GM12865 (cell line): ENCODE measurements around the gene SLC5A4.

Experiments used
- DNase-seq: peaks from one replicate; pipeline ENCODE4 v3.0.0; 2010; ENCODE audit warnings: low read depth
- H3K4me3 ChIP-seq: 2 replicates; pipeline ENCODE4 v1.5.1; 2011; ENCODE audit warnings: mild to moderate bottlenecking, low read depth, low read length, control low read depth
- TF ChIP-seq, protein P1 (sequence below): IDR thresholded peaks from 2 replicates; pipeline ENCODE4 v1.5.1; 2011; ENCODE audit warnings: low read length, control low read depth, low read depth, inconsistent platforms; ENCODE audit not compliant: insufficient read depth; ENCODE audit errors: missing control alignments

The SLC5A4 gene

DNA sequence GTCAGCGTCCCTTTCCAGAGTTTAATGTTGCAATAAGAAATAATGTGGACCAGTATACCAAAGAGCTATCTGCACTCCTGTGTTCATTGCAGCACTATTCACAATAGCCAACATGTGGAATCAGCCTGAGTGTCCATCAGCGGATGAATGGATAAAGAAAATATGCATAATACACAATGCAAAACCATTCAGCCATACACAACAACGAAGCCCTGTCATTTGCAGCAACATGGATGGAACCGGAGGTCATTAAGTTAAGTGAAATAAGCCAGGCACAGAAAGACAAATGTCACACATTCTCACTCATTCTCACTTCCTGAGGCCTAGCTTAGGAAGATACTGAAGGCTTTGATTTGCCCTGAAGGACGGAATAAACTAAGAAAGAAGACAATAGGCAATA, 22.1 kb downstream of the SLC5A4 start:
- DNase-seq: no peak
- TF ChIP-seq, protein P1, sequence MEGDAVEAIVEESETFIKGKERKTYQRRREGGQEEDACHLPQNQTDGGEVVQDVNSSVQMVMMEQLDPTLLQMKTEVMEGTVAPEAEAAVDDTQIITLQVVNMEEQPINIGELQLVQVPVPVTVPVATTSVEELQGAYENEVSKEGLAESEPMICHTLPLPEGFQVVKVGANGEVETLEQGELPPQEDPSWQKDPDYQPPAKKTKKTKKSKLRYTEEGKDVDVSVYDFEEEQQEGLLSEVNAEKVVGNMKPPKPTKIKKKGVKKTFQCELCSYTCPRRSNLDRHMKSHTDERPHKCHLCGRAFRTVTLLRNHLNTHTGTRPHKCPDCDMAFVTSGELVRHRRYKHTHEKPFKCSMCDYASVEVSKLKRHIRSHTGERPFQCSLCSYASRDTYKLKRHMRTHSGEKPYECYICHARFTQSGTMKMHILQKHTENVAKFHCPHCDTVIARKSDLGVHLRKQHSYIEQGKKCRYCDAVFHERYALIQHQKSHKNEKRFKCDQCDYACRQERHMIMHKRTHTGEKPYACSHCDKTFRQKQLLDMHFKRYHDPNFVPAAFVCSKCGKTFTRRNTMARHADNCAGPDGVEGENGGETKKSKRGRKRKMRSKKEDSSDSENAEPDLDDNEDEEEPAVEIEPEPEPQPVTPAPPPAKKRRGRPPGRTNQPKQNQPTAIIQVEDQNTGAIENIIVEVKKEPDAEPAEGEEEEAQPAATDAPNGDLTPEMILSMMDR: no peak
- no peak overlapping the region for H3K4me3 ChIP-seq

DNA sequence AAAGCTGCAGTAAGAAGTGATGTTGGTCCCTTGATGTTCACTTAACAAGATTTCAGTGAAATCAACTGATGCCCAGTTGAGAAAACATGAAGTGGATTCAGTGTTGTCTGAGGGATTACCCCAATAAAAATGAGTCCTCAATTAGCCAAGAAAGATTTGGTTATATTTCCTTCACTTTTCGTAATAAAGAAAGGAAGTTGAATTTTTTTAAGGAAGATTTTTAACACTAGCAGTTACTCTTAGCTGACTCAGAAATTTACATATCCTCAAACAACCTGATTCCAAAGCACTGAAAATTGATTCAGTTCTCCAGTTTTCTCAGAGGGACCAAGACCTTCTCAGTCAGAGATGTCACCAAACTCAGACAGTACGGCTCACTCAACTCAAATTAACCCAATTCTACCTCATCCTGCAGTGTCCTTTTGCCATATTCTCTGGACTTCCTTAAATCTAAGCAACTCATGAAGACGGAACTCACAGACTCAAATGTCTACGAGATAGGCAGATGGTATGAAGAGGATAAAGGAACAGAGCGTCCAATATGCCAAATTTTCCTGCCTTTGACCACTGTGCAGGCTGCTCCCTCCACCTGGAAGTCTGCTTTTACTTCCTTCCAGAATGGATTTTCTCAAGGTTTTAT, 22.8 kb downstream of the SLC5A4 start:
- TF ChIP-seq, protein P1: no peak
- no peak for DNase-seq
- H3K4me3 ChIP-seq: no peak overlapping the region

DNA sequence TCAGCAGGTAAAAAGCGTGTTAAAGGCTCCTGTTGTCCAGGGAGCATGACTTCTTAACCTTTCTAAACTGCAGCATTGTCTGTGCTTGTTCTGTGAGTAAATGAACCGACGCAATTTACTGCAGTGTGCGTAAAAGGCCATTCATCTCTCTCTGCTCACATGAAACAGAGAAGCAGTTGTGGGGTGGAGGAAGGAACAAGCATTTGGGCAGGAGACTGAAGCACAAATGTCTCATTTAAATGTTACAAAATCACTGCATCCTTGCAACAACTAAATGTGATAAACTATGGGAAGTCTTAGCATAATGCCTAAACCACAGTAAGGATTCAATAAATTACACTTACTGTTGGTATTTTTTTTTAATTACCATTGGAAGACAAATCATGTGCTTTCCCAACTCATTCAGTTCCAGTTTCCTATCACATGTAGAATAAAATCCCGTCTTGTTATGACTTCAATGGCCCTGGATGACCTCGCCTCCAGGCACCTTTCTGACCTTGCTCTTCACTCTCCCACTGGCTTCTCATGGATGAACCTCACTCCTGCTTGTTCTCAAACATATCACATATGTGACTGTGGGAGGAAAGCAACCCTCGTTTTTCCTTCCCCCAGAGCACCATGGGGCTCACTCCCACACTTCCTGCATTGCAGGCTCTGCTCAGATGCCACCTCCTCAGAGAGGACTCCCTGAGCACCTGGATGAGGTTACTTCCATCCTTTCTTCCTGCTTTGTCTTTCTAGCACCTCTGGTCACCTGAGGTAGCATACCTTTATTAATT, 28.6 kb downstream of the SLC5A4 start:
- DNase-seq: no peak
- TF ChIP-seq, protein P1: no peak
- no peak overlapping the region for H3K4me3 ChIP-seq

DNA sequence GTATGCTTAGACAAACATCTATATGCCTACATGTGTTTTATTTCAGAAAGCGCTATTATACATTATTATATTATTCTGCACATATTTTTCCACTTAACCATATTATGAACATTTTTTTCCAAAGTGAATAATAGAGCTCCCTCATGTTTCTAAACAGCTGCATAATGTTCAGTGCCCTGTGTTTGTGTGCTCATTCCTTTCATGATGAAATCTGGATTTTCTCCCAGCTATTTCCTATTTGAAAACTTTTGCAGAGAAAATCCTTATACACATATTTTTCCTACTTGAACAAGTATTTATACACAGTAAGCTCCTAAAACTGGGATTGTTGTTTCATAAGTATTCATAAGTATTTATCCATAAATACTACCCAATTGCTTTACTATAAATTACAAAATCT, 32.2 kb downstream of the SLC5A4 start:
- no peak for DNase-seq
- no peak overlapping the region for H3K4me3 ChIP-seq
- TF ChIP-seq, protein P1: no peak

DNA sequence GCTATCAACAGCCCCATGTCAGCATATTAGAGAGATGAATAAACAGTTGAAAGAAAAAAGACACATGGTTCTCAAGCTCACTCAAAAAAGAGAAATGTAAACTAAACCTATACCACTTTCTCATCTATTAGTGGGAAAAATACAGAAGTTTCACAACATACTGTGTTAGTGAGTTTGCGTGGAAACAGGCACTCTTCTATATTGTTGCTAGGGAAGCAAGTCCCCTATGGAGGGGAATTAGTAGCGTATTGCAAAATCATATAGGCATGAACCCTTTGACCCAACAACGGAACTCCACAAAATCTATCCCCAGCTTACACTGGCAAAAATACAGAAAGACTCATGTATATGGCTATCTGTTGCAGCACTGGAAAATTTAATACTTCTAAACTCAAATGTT, 36.1 kb downstream of the SLC5A4 start:
- TF ChIP-seq, protein P1: no peak
- no peak overlapping the region for H3K4me3 ChIP-seq
- DNase-seq: no peak

DNA sequence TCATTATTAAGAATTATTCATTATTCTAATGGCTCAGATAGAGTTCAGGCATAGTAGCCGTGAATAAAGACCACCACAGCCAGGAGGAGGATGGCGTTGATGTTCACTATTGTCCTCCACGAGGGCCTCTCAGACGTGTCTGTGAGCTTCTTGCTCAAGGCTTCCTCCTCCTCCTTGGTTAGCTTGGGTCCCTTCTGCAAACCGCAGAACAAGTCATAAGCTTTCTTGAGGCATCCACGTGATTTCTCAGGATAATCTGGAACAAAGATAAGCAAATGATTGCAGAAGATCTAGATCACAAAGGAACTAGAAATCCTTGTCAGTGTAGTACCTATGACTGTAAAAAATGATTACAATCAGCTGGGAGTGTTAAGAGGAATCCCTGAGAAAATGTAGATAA, 36.7 kb downstream of the SLC5A4 start:
- no peak overlapping the region for H3K4me3 ChIP-seq
- no peak for DNase-seq
- TF ChIP-seq, protein P1: no peak

DNA sequence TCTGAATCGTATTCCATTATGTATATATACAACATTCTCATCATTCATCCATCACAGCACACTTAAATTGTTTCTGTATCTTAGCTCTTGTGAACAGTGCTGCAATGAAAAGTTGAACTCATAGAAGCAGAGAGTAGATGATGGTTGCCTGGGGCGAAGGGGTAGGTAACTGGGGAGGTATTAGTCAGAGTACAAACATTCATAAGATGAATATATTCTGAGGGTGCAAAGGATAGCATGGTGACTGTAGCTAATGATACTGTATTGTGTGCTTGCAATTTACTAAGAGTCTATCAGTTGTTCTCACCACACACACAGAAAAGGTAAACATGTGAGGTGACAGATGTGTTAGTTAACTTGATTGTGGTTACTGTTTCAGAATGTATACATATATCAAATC, 37.7 kb downstream of the SLC5A4 start:
- DNase-seq: no peak
- H3K4me3 ChIP-seq: no peak overlapping the region
- TF ChIP-seq, protein P1: no peak
